K562 treated with DMSO at 1 percent for 12 hours (cell line): ENCODE measurements around the gene SPRED1. TPM values are rescaled to one million over a fixed set of nuclear protein-coding genes. Genes with fewer than 3 reads are reported as not detected.

Source experiments
- total RNA-seq: library from RNA; unstranded; fragments of 300-600 nt; gene quantifications from 2 replicates; pipeline ENCODE4 v1.2.3, GENCODE V29; 2022; ENCODE audit not compliant: insufficient read depth

SPRED1 gene
- 2.9 and 7.7 TPM in 2 replicates for total RNA-seq

GRCh38 chr15:38252481-38253350, at the start of gene SPRED1:
SPRED1 (plus strand) TSS chr15:38252836; CDS start chr15:38253186, 350 bp downstream.

Other genes starting within 250 kb of the SPRED1 start
- 5.9 and 21.6 TPM in 2 replicates for gene FAM98B, start 201.3 kb downstream of the SPRED1 start, total RNA-seq